ENCODE measurements around the gene ROBO3.

DNA sequence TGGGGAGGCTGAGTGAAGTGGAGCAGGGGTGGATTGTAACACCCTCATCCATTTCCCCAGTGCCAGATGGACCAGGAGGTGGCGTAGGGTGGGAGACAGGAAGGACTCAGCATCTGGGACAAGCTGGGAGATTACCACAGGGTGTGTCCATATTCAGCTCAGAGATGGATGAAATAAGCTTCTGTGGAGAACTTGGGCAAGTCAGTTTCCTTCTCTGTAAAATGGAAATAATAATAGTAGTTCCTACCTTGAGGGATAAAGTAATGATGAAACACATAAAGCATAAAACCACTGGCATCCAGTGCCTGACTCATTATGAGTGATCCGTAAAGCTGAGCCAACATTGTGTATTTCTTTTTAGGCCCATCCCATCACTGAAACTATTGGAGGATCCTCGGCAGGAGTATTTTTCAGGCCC is 33.0 kb downstream of the ROBO3 start:
- TF ChIP-seq POLR2A (IDR thresholded peaks at IDR 0.05) (no peak), EP300 (IDR thresholded peaks at IDR 0.05; ENCODE audit: low read depth) (no peak)

Data from transverse colon (tissue), 1 donor.